OCI-LY3 (cell line): Measurements from ENCODE around the gene FOXI3.

Experiments used
- CTCF ChIP-seq: fragments of 200-600, 300-600 bp; sonication (generic); IDR thresholded peaks from 2 replicates; pipeline ENCODE4 v1.5.1; 2014; ENCODE audit warnings: antibody characterized with exemption, low read length, low read depth
- EZH2phosphoT487 ChIP-seq: fragments of 200-600 bp; shearing (Covaris generic); IDR thresholded peaks from 2 replicates; pipeline ENCODE4 v1.6.1; 2018; ENCODE audit warnings: antibody characterized with exemption, mixed run types, low read depth

- TF ChIP-seq CTCF (no peak), EZH2phosphoT487 (no peak)
Measured at GRCh38 chr2:88398180-88398579, 54.3 kb downstream of the FOXI3 start.
